ENCODE data around the gene TNIK. TPM values are rescaled to one million over a fixed set of nuclear protein-coding genes. Genes with fewer than 3 reads are reported as not detected.

Gene TNIK
- total RNA-seq, 1 donor from 2014 or later, result 2.5 TPM

DNA sequence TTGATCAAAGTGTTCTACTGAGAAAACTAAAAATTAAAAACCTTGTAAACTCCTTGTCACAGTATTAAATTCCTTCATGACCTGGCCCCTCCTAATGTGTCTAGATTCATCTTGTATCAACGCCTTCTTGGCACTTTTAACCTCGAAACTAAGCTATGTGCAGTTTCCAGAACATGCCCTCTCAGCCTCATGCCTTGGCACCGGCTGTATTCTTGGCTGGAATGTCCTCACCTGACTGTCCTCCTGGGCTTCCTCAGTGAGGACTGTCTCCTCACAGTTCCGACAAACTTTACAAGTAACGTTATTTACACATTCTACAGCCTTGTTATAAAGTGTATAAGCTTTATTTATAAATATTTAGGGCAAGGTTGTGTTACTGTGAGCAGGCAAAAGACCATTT, 237.2 kb downstream of the TNIK start:
- no peak for TF ChIP-seq CTCF (IDR thresholded peaks at IDR 0.05)
- POLR2A ChIA-PET, result no interaction called here
- CTCF ChIA-PET, result no interaction called here

GRCh38 chr3:171221597-171221996, 238.6 kb downstream of the TNIK start:
- no peak for DNase-seq
- H3K36me3 Mint-ChIP-seq (ENCODE audit: low read depth), result no peaks in the 10 kb centered on the region
- intact Hi-C loops (cut with micrococcal nuclease), result no loop called here
- ATAC-seq (ENCODE audit: low read depth), result no peak
- no peak overlapping the region for H3K27ac Mint-ChIP-seq
- H3K27me3 Mint-ChIP-seq, result no peaks in the 10 kb centered on the region
- H3K4me3 Mint-ChIP-seq, result no peak overlapping the region
- H3K9me3 Mint-ChIP-seq, result peaks cover 7% of the 10 kb centered on the region
- ChIA-PET POLR2A (no interaction called here), CTCF (no interaction called here)
- no peak for TF ChIP-seq CTCF (IDR thresholded peaks at IDR 0.05)
- H3K4me1 Mint-ChIP-seq, result no peaks in the 10 kb centered on the region

More for the DNA sequence above, 237.2 kb downstream of the TNIK start:
- intact Hi-C loops (cut with micrococcal nuclease), result no loop called here
- Mint-ChIP-seq H3K4me3 (no peak overlapping the region), H3K27me3 (no peaks in the 10 kb centered on the region), H3K36me3 (ENCODE audit: low read depth) (no peaks in the 10 kb centered on the region), H3K9me3 (peaks cover 7% of the 10 kb centered on the region), H3K27ac (no peak overlapping the region), H3K4me1 (no peaks in the 10 kb centered on the region)
- DNase-seq, result no peak
- no peak for ATAC-seq (ENCODE audit: low read depth)

DNA sequence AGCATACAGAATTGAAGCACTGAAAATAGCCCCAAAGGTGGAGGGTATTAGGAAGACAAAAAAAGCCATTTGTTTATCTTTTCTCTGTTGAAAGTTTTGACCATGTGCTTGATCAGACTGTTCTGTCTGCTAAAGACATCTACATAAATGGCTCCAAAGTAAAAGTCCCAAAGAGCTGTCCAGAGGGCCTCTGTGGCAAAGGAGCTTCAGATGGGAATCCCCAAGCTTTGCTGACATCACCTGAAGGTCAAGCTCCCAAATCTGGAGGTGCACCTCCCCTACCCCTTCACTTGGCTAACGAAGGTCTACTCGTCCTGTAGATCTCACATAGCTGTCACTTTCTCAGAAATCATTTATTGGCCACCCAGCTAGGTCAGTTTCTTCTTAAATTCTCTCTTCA, 239.1 kb downstream of the TNIK start:
- no peak for TF ChIP-seq CTCF (IDR thresholded peaks at IDR 0.05)
- Mint-ChIP-seq H3K27me3 (no peaks in the 10 kb centered on the region), H3K9me3 (peaks cover 4% of the 10 kb centered on the region), H3K4me3 (no peak overlapping the region), H3K4me1 (no peaks in the 10 kb centered on the region), H3K27ac (no peak overlapping the region), H3K36me3 (ENCODE audit: low read depth) (no peaks in the 10 kb centered on the region)
- ChIA-PET CTCF (no interaction called here), POLR2A (no interaction called here)
- intact Hi-C loops (cut with micrococcal nuclease), result no loop called here
- no peak for ATAC-seq (ENCODE audit: low read depth)
- DNase-seq, result no peak

DNA sequence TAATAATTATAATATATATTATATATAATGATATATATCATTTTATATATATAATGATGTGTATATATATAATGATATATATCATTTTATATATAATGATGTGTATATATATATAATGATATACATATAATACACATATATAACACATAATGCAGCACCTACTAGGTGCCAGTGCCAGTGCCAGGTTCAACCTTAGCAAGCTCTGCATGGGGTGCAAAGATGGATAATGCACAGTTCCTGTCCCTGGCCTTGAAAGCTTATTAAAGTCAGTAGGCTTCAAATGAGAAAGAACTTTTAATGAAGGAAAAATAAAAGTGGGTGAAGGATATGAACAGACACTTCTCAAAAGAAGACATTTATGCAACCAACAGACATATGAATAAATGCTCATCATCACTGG, 240.9 kb downstream of the TNIK start:
- no peak for ATAC-seq (ENCODE audit: low read depth)
- H3K9me3 Mint-ChIP-seq, result peaks cover 3% of the 10 kb centered on the region
- DNase-seq, result no peak
- POLR2A ChIA-PET, result no interaction called here
- no peak for TF ChIP-seq CTCF (IDR thresholded peaks at IDR 0.05)
- H3K4me1 Mint-ChIP-seq, result no peaks in the 10 kb centered on the region
- H3K27me3 Mint-ChIP-seq, result no peaks in the 10 kb centered on the region
- no peak overlapping the region for H3K27ac Mint-ChIP-seq
- no peaks in the 10 kb centered on the region for H3K36me3 Mint-ChIP-seq (ENCODE audit: low read depth)
- no peak overlapping the region for H3K4me3 Mint-ChIP-seq
- intact Hi-C loops (cut with micrococcal nuclease), result no loop called here
- CTCF ChIA-PET, result no interaction called here

DNA sequence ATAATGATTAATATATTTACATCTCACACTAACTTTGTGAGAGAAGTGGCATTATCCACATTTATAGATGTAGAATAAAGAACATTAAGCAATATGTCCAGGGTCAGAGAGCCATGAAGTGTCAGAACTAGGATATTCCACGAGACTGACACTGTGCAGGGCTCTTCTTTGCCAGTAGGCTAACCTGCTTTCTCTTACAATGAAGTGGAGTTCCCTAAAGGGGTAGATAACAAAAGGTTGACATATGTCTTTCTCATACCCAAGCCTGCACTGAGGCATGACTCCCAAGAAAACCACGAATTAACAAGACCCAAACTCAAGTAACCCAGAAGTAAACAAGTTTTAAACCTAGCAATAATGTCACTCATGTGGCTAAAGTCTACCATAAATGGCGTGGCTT, 242.1 kb downstream of the TNIK start:
- Mint-ChIP-seq H3K4me1 (no peaks in the 10 kb centered on the region), H3K36me3 (ENCODE audit: low read depth) (no peaks in the 10 kb centered on the region), H3K27me3 (no peaks in the 10 kb centered on the region), H3K27ac (no peak overlapping the region), H3K4me3 (no peak overlapping the region), H3K9me3 (peaks cover 3% of the 10 kb centered on the region)
- ATAC-seq (ENCODE audit: low read depth), result no peak
- ChIA-PET POLR2A (no interaction called here), CTCF (no interaction called here)
- TF ChIP-seq CTCF (IDR thresholded peaks at IDR 0.05), result no peak
- DNase-seq, result no peak
- intact Hi-C loops (cut with micrococcal nuclease), result no loop called here
